Lower lobe of right lung (tissue), 2 donors: ENCODE results near the gene RELL1. TPM values are rescaled to one million over a fixed set of nuclear protein-coding genes. Genes with fewer than 3 reads are reported as not detected.

ENCODE experiments used
- ATAC-seq, 2 donors: fragments of 200-7000 bp; cut with Tn5 transposase; one replicate each; pipeline ENCODE4 v1.9.1; 2020 to 2022; ENCODE audit warnings: mild to moderate bottlenecking in 2 of 2, moderate library complexity in 2 of 2
- DNase-seq: peaks from one replicate; pipeline ENCODE4 v3.0.0-alpha.2; 2020
- H3K27ac ChIP-seq: fragments of 200-600 bp; one replicate; pipeline ENCODE4 v1.8.0; 2022
- H3K27me3 ChIP-seq: fragments of 200-600 bp; one replicate; pipeline ENCODE4 v1.8.0; 2022; ENCODE audit warnings: low read depth
- H3K36me3 ChIP-seq: fragments of 200-600 bp; one replicate; pipeline ENCODE4 v1.8.0; 2022; ENCODE audit warnings: mild to moderate bottlenecking
- H3K4me1 ChIP-seq: fragments of 200-600 bp; one replicate; pipeline ENCODE4 v1.8.0; 2022
- H3K4me3 ChIP-seq: fragments of 200-600 bp; one replicate; pipeline ENCODE4 v1.8.0; 2022; ENCODE audit warnings: mild to moderate bottlenecking
- H3K9me3 ChIP-seq: fragments of 200-600 bp; one replicate; pipeline ENCODE4 v1.8.0; 2022
- CTCF ChIP-seq: fragments of 200-600 bp; IDR thresholded peaks from one replicate; pipeline ENCODE4 v1.8.0; 2022; ENCODE audit warnings: antibody characterized with exemption, mild to moderate bottlenecking
- intact Hi-C: fragments of 100-400 bp; cut with DNase I; formaldehyde crosslinking; loops from one replicate; pipeline ENCODE4 v1.11.0; 2022
- total RNA-seq: library from RNA; stranded (reverse); fragmentation: NEBNext Ultra II Directional; extraction: Animal tissue kit (Norgen Biotek cat#: 25700); gene quantifications from one replicate; pipeline ENCODE4 v1.2.1, GENCODE V29; 2021
- donor health status: DM: no; HTN: yes; CAD: no; lungs with severe emphysema.

The RELL1 gene
- total RNA-seq, 1 donor from 2014 or later = 33.5 TPM

GRCh38 chr4:37573566-37573965 lies 112.6 kb downstream of the RELL1 start:
- H3K4me3 ChIP-seq = no peak overlapping the region
- H3K27ac ChIP-seq = no peak overlapping the region
- DNase-seq = no peak
- ATAC-seq = no peak
- no peaks in the 10 kb centered on the region for H3K27me3 ChIP-seq
- no peaks in the 10 kb centered on the region for H3K4me1 ChIP-seq
- no peak for TF ChIP-seq CTCF
- H3K9me3 ChIP-seq = no peaks in the 10 kb centered on the region
- H3K36me3 ChIP-seq = no peaks in the 10 kb centered on the region
- intact Hi-C loops = no loop called here

- intact Hi-C loops = no loop called here
- Histone ChIP-seq H3K9me3 (no peaks in the 10 kb centered on the region), H3K27ac (no peak overlapping the region), H3K36me3 (no peaks in the 10 kb centered on the region), H3K27me3 (no peaks in the 10 kb centered on the region), H3K4me1 (no peaks in the 10 kb centered on the region), H3K4me3 (no peak overlapping the region)
- DNase-seq (no peak), ATAC-seq (no peak)
- no peak for TF ChIP-seq CTCF
Measured at GRCh38 chr4:37568489-37568888, 117.7 kb downstream of the RELL1 start.

- no peak overlapping the region for H3K4me3 ChIP-seq
- H3K4me1 ChIP-seq = no peaks in the 10 kb centered on the region
- ATAC-seq (no peak), DNase-seq (no peak)
- H3K27ac ChIP-seq = no peak overlapping the region
- intact Hi-C loops = no loop called here
- H3K27me3 ChIP-seq = no peaks in the 10 kb centered on the region
- H3K36me3 ChIP-seq = no peaks in the 10 kb centered on the region
- no peak for TF ChIP-seq CTCF
- no peaks in the 10 kb centered on the region for H3K9me3 ChIP-seq
Measured at GRCh38 chr4:37567836-37568235, 118.3 kb downstream of the RELL1 start.

GRCh38 chr4:37562592-37562991 lies 123.6 kb downstream of the RELL1 start:
- TF ChIP-seq CTCF = no peak
- no peaks in the 10 kb centered on the region for H3K36me3 ChIP-seq
- ATAC-seq (no peak), DNase-seq (no peak)
- intact Hi-C loops = no loop called here
- H3K4me3 ChIP-seq = no peak overlapping the region
- no peaks in the 10 kb centered on the region for H3K4me1 ChIP-seq
- no peak overlapping the region for H3K27ac ChIP-seq
- H3K27me3 ChIP-seq = no peaks in the 10 kb centered on the region
- no peaks in the 10 kb centered on the region for H3K9me3 ChIP-seq

GRCh38 chr4:37561803-37562207 lies 124.4 kb downstream of the RELL1 start:
- Histone ChIP-seq H3K27me3 (no peaks in the 10 kb centered on the region), H3K9me3 (no peaks in the 10 kb centered on the region), H3K27ac (no peak overlapping the region), H3K4me1 (no peaks in the 10 kb centered on the region), H3K36me3 (no peaks in the 10 kb centered on the region), H3K4me3 (no peak overlapping the region)
- intact Hi-C loops = no loop called here
- ATAC-seq (no peak), DNase-seq (no peak)
- TF ChIP-seq CTCF = no peak
